SJCRH30 (cell line): ENCODE measurements around the gene DDX5. TPM values are rescaled to one million over a fixed set of nuclear protein-coding genes. Genes with fewer than 3 reads are reported as not detected.

ENCODE experiments used
- DNase-seq, 2 experiments: peaks; one replicate each; pipeline ENCODE4 v3.0.0-alpha.2; 2015 to 2020
- H3K27ac ChIP-seq: fragments of 250-450 bp; sonication (Bioruptor Pico); 2 replicates; pipeline ENCODE4 v1.5.1; 2020; ENCODE audit warnings: mild to moderate bottlenecking, moderate library complexity
- H3K27me3 ChIP-seq: fragments of 250-450 bp; sonication (Bioruptor Pico); 2 replicates; pipeline ENCODE4 v1.5.1; 2020; ENCODE audit warnings: mild to moderate bottlenecking, moderate library complexity
- H3K36me3 ChIP-seq: fragments of 250-450 bp; sonication (Bioruptor Pico); 2 replicates; pipeline ENCODE4 v1.5.1; 2020; ENCODE audit warnings: mild to moderate bottlenecking, moderate library complexity
- H3K4me1 ChIP-seq: fragments of 250-450 bp; sonication (Bioruptor Pico); 2 replicates; pipeline ENCODE4 v1.5.1; 2020; ENCODE audit warnings: mild to moderate bottlenecking, moderate library complexity
- H3K4me3 ChIP-seq: fragments of 250-450 bp; sonication (Bioruptor Pico); 2 replicates; pipeline ENCODE4 v1.5.1; 2020; ENCODE audit warnings: mild to moderate bottlenecking, moderate library complexity
- H3K9me3 ChIP-seq: fragments of 250-450 bp; sonication (Bioruptor Pico); replicated peaks from 2 replicates; pipeline ENCODE4 v1.5.1; 2020; ENCODE audit warnings: mild to moderate bottlenecking, moderate library complexity
- total RNA-seq: library from RNA; depleted of rRNA; stranded (reverse); fragments of >200 nt; shearing (Covaris generic); gene quantifications from 2 replicates; pipeline ENCODE4 v1.2.3, GENCODE V29; 2014

DDX5 gene
- total RNA-seq, 1 experiment from 2014 or later = 603 TPM

DNA sequence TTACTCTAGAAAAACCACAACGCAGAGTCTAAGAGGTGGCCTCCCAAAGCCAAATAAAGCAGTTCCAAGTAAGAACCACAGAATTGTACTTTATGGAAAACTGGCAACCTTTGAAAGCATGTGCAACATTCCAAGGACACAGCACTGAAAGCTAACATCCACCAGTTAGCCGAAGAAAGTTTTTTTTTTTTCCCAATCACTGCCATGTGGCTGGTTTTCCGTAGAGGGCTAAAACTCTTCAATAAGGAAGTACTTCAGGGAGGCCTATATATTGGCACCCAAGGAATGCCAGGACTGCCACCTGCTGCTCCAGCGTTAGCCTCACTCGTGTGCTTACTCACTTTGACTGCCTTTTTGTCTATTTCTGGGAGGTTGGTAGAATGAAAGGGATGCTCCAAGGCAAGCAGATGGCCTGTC, 25.9 kb upstream of the DDX5 start:
- no peak for DNase-seq
- peaks cover 72% of the 10 kb centered on the region for H3K36me3 ChIP-seq
- no peaks in the 10 kb centered on the region for H3K4me1 ChIP-seq
- H3K4me3 ChIP-seq = no peak overlapping the region
- H3K9me3 ChIP-seq = no peaks in the 10 kb centered on the region
- no peaks in the 10 kb centered on the region for H3K27me3 ChIP-seq
- no peak overlapping the region for H3K27ac ChIP-seq

DNA sequence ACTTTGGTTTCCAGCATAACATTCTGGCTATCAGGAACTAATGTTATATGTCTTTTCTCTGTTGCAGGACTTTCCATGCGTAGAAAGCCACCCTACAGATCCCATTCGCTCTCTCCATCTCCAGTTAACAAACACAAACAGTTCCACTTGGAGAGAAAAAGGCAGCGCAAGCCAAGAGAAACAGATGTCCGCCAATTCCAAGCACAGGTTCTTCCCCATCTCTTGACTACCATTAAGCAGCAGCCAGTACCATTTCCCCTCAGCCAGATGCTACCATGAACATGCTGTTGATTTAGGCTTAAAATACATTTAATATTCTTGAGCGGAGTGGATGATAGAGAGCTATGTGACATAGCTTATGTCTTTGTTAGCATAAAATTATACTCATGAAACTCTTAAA, 23.1 kb upstream of the DDX5 start:
- no peaks in the 10 kb centered on the region for H3K9me3 ChIP-seq
- H3K27ac ChIP-seq = no peak overlapping the region
- DNase-seq = no peak
- no peak overlapping the region for H3K4me3 ChIP-seq
- H3K27me3 ChIP-seq = no peaks in the 10 kb centered on the region
- H3K36me3 ChIP-seq = peaks cover 67% of the 10 kb centered on the region
- no peaks in the 10 kb centered on the region for H3K4me1 ChIP-seq

DNA sequence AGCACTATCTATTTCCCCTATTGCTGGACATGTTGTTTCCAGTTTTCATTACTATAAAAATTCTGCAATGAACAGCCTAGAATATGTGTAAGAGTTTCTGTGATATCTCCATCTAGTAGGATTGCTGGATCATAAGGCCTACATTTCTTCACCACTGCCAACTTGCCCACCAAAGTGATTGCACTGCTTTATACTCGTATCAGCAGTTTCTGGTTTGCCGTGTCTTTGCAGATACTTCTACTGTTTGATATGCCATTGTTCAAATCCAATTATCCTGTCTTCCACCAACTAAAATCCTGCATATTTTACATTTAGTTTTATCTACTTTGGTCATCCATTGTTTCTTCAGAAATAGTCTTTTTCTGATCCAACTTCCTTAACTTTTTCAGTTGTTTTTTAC, 21.8 kb upstream of the DDX5 start:
- Histone ChIP-seq H3K27me3 (no peaks in the 10 kb centered on the region), H3K36me3 (peaks cover 73% of the 10 kb centered on the region), H3K9me3 (no peaks in the 10 kb centered on the region), H3K4me1 (no peaks in the 10 kb centered on the region), H3K4me3 (no peak overlapping the region), H3K27ac (no peak overlapping the region)
- DNase-seq = no peak

DNA sequence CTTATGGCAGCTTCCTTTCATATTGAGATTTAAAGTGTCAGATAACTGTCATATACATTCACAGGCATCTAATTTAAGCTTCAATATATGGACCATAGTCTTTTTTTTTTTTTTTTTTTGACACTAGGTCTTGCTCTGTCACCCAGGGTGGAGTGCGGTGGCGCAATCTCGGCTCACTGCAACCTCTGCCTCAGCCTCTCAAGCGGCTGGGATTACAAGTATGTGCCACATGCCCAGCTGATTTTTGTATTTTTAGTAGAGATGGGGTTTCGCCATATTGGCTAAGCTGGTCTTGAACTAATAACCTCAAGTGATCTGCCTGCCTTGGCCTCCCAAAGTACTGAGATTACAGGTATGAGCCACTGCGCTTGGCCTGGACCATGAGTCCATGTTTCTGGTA, 14.3 kb upstream of the DDX5 start:
- Histone ChIP-seq H3K36me3 (peaks cover 47% of the 10 kb centered on the region), H3K27me3 (no peaks in the 10 kb centered on the region), H3K4me1 (no peaks in the 10 kb centered on the region), H3K27ac (no peak overlapping the region), H3K9me3 (no peaks in the 10 kb centered on the region), H3K4me3 (no peak overlapping the region)
- DNase-seq = no peak

DNA sequence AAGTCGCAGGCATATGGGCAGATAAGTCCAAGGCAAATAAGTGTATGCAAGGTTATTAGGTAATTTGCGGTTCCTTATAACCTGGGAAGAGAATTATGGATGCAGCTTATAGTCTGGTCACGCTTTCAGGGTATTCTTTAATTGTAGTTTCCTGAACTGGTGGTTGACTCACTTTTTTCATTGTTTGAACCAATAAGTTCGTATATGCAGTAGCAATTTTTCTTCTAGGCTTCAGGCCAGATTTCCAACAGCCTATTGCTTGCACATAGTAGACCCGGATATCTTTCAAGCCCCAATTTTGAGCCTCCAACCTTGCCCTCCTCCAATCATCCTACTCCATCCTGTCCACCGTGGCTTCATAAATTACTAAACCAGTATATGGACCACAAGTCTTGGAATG, 13.5 kb upstream of the DDX5 start:
- DNase-seq = no peak
- Histone ChIP-seq H3K27ac (no peak overlapping the region), H3K9me3 (no peaks in the 10 kb centered on the region), H3K27me3 (no peaks in the 10 kb centered on the region), H3K4me1 (no peaks in the 10 kb centered on the region), H3K4me3 (no peak overlapping the region), H3K36me3 (peaks cover 49% of the 10 kb centered on the region)

GRCh38 chr17:64515829-64516228, 9.7 kb upstream of the DDX5 start:
- Histone ChIP-seq H3K27ac (no peak overlapping the region), H3K27me3 (no peaks in the 10 kb centered on the region), H3K4me1 (no peaks in the 10 kb centered on the region), H3K9me3 (no peaks in the 10 kb centered on the region), H3K4me3 (no peak overlapping the region), H3K36me3 (peaks cover 50% of the 10 kb centered on the region)
- no peak for DNase-seq

DNA sequence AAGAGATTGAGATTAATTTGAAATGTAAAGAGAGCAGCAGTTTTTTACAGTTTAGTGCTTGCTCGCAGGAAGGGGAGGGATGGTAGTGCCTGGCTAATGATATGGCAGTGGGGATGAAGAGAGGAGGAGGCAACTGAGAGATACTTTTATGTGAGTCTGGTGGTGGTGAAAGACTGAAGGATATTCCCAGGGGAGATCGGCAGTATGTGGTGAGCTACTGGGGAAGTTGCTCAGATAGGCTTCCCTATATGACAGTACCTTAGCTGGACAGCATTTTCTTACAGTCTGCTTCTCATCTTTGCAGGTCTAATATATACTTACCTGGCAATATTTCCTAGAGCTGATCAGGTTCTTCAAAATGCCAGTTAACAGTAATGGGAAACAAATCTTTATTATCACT, 9.3 kb upstream of the DDX5 start:
- Histone ChIP-seq H3K27me3 (no peaks in the 10 kb centered on the region), H3K27ac (no peak overlapping the region), H3K9me3 (no peaks in the 10 kb centered on the region), H3K4me3 (no peak overlapping the region), H3K36me3 (peaks cover 47% of the 10 kb centered on the region), H3K4me1 (no peaks in the 10 kb centered on the region)
- DNase-seq = no peak

DNA sequence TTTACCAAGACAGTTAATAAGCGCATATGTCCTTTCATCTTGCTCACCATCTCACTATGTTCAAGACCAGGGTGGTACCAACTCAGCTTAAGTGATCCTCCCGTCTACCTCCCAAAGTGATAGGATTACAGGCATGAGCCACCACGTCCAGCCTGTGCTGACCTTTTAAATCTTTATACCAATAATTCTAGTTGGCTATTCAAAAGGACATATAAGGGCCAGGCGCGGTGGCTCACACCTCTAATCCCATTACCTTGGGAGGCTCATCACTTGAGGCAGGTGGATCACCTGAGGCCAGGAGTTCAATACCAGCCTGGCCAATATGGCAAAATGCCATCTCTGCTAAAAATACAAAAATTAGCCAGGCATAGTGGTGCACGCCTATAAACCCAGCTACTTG, 3.1 kb upstream of the DDX5 start:
- Histone ChIP-seq H3K36me3 (peaks cover 28% of the 10 kb centered on the region), H3K4me1 (peaks cover 3% of the 10 kb centered on the region), H3K4me3 (no peak overlapping the region), H3K9me3 (no peaks in the 10 kb centered on the region), H3K27me3 (no peaks in the 10 kb centered on the region), H3K27ac (no peak overlapping the region)
- DNase-seq = no peak

- H3K36me3 ChIP-seq = peaks cover 28% of the 10 kb centered on the region
- peaks cover 8% of the 10 kb centered on the region for H3K4me1 ChIP-seq
- no peak for DNase-seq
- no peaks in the 10 kb centered on the region for H3K27me3 ChIP-seq
- H3K4me3 ChIP-seq = no peak overlapping the region; the same call in 1 of the 2 replicates
- H3K9me3 ChIP-seq = no peaks in the 10 kb centered on the region
- H3K27ac ChIP-seq = no peak overlapping the region
Observed at GRCh38 chr17:64508683-64509082, 2.6 kb upstream of the DDX5 start.

DNA sequence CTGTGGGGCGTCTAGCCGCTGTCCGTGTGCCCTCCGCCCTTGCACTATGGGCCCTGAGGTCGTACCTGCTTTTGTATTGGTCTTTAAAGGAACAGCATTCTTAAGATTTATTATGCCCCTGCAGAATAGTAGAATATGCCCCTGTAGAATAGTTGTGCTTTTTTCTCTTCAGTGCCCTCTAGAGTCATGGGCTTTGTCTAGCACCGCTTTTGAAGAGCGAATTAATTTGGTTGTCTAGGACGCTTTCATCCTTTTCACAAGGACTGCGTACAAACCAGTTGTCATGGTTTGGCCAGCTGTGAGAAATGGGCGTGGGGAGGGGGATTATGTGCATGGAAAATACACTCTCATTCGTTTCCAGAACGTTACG, 1.3 kb upstream of the DDX5 start:
- Histone ChIP-seq H3K4me1 (peaks cover 13% of the 10 kb centered on the region), H3K27ac (peak overlapping the region; percentile 100), H3K4me3 (peak overlapping the region; percentile 100), H3K9me3 (no peaks in the 10 kb centered on the region), H3K27me3 (no peaks in the 10 kb centered on the region), H3K36me3 (peaks cover 41% of the 10 kb centered on the region)
- peak; percentile 59 to 71 for DNase-seq

DNA sequence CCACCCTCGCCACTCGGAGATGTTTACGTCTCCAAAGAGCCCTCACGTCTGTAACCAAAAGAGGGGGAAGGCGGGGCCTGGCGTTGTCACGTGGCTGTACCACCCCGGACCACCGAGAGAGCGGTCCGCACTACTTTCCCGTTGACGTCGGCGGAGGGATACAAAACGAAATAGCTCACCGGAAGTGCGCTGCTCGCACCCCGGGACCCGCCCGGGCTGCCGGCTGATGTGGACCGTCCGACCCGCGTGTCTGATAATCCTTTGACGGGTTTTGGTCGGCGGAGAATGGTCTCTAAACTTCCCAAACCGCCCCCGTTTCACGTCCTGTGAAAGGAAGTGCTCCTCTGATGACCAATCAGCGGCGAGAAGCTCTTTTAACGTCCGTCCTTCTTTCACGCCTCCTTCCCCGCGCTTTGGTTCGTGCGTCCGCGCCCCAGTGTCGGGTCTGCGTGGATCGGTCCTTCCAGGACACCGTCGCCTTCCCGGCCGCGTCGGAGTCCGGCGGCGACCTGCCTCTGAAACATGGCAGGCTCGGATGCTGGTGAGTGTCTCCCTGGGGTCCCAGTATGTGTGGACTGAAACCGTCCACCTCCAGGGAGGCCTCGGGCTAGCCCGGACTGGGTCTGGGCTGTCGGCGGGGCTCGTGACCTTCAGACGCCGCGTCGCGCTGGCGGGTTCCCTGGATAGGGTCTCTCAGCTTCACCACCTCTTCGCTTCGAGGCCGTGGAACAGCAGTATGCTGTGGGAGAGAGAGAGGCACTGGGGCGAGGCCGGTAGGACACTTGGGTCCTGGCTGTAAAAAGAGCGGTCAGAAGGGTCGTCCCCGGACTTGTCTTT, 705 bp upstream of the DDX5 start, which contains the start of gene CEP95:
CEP95 (plus strand) TSS at position 402 of the 837 bp plus-strand sequence; CDS start at position 523, 121 bp downstream.
- H3K27ac ChIP-seq = peak within 1 kb of the TSS; percentile 100

GRCh38 chr17:64505340-64506200, 519 bp downstream of the DDX5 start:
- Histone ChIP-seq H3K4me1 (peaks cover 13% of the 10 kb centered on the region), H3K36me3 (peaks cover 56% of the 10 kb centered on the region), H3K27me3 (no peaks in the 10 kb centered on the region), H3K4me3 (peak overlapping the region; percentile 100), H3K27ac (peak overlapping the region; percentile 100), H3K9me3 (no peaks in the 10 kb centered on the region)
- peak; percentile 79 to 83 for DNase-seq

More for the DNA sequence above, 705 bp upstream of the DDX5 start, which contains the start of gene CEP95:
- Histone ChIP-seq H3K27me3 (no peaks in the 10 kb centered on the region), H3K9me3 (no peaks in the 10 kb centered on the region), H3K4me1 (peaks cover 13% of the 10 kb centered on the region), H3K36me3 (peaks cover 44% of the 10 kb centered on the region), H3K4me3 (peak within 1 kb of the TSS; percentile 100)
- DNase-seq = peak; percentile 95 to 96

DNA sequence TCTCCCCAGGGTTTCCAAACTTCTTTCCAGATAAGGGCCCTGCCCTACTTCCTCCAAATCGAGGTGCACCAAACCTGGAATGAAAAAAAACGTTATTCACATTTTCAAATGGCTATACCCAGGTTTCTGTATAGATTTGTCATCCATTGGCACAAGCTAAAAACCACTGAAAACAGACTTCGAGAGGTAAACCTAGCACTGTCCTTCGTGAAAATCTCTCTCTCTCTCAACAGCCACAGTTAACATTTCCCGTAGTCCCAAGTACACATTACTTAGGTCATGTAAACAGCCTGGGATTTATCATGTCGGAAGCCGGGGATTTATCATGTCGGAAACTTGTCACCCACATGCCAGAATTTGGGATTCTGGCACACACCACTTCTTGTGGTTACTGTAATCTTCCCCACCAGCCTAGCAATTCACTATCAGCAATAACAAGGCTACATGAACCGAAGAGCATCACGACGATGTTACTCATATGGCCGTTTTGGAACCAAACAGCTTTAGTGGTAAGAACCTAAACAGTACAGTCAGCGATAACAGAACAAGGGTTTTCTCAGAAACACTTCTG, 1.2 kb downstream of the DDX5 start:
- Histone ChIP-seq H3K4me3 (peak overlapping the region; percentile 100), H3K27me3 (no peaks in the 10 kb centered on the region), H3K4me1 (peaks cover 13% of the 10 kb centered on the region), H3K27ac (peak overlapping the region; percentile 100), H3K36me3 (peaks cover 59% of the 10 kb centered on the region), H3K9me3 (no peaks in the 10 kb centered on the region)
- DNase-seq = no peak

DNA sequence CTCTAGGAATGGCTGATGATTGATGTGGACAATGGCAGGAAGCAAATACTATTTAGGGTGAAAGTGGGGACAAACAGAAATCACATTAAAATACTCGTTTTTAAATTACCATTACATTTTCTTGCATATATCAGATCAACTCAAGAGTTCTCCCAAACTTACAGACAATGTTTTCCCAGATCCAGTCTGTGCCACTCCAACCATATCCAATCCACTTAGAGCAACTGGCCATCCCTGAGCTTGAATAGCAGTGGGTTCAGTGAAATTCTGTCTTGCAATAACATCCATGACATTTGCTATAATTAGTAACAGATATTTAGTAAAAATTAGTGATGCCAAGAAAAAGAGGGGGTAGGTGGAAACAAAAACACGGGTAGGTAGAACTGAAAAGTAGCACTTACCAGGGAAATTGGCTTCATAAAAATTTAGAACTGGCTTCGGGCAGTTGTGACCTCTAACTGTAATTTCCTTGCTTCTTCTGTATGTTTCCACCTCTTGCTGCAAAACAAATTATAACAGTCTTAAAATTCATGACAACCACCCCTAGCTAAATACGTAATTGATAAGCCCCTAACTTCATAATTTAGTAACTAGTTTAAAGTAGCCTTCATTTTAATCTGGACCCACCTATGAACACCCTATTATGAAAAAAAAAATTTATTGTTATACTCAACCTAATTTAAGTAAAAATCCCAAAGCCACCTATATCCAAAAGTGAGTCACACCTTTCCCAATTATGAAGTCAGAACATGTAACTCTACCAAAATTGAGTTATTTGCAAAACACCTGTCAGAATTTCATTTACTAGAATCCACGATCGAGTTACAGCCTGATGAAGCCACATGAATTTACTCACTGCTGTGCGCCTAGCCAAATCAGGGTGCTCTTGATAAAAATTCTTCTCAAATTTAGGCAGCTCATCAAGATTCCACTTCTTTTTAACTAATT, 2.0 kb downstream of the DDX5 start:
- no peaks in the 10 kb centered on the region for H3K9me3 ChIP-seq
- H3K36me3 ChIP-seq = peaks cover 65% of the 10 kb centered on the region
- DNase-seq = no peak
- peak overlapping the region; percentile 100 for H3K4me3 ChIP-seq
- peaks cover 13% of the 10 kb centered on the region for H3K4me1 ChIP-seq
- H3K27me3 ChIP-seq = no peaks in the 10 kb centered on the region
- H3K27ac ChIP-seq = peak overlapping the region; percentile 100
